HepG2 (cell line): ENCODE results near the gene STIMATE. TPM values are rescaled to one million over a fixed set of nuclear protein-coding genes. Genes with fewer than 3 reads are reported as not detected.

Experiments
- ATAC-seq: fragments of 200-7000 bp; cut with Tn5 transposase; 3 replicates; pipeline ENCODE4 v1.9.1; 2020; ENCODE audit warnings: mild to moderate bottlenecking, moderate library complexity
- BruUV-seq: library from RNA; stranded (reverse); fragments of 400-500 nt; replicated peaks from 2 replicates; lab custom pipeline; 2021; lab: Mats Ljungman, UMichigan
- CTCF ChIA-PET: fragments of 300-600 bp; formaldehyde crosslinking; extraction: SDS; loops from one replicate; lab custom pipeline; 2021; ENCODE audit warnings: low total read pairs, inconsistent platforms, low intra/inter-chr PET ratio; lab: Yijun Ruan, JAX
- POLR2A ChIA-PET: fragments of 350-600 bp; sonication (Branson Sonifier 250); formaldehyde crosslinking; loops from one replicate; lab custom pipeline; 2020; ENCODE audit warnings: antibody characterized with exemption, inconsistent platforms; lab: Yijun Ruan, JAX
- DNase-seq: peaks from one replicate; pipeline ENCODE4 v3.0.0-alpha.2; 2015; ENCODE audit warnings: low spot score
- FAIRE-seq: peaks from 3 replicates; lab custom pipeline; 2011; peaks lifted over from hg19 to GRCh38; lab: Jason Lieb, UNC
- H2AFZ ChIP-seq: one replicate; pipeline ENCODE4 v1.6.1; 2011; ENCODE audit warnings: low read length, inconsistent platforms
- H3K27ac ChIP-seq: fragments of 300-600 bp; 3 replicates; pipeline ENCODE4 v1.8.0; 2011; ENCODE audit warnings: mixed run types, mild to moderate bottlenecking, mixed read lengths, low read length, inconsistent platforms; ENCODE audit not compliant: insufficient read depth; ENCODE audit errors: extremely low read length
- H3K27me3 ChIP-seq, 2 experiments: fragments of 200-600 bp in 1 of 2; 2 replicates in 1 of 2; 3 replicates in 1 of 2; pipeline versions ENCODE4 v1.6.0 to v1.8.0; 2011; ENCODE audit warnings: low read length in 2 of 2, mild to moderate bottlenecking in 2 of 2, moderate library complexity in 2 of 2, inconsistent platforms in 1 of 2; ENCODE audit not compliant: insufficient read depth in 2 of 2, control insufficient read depth in 1 of 2
- H3K36me3 ChIP-seq, 2 experiments: fragments of 200-600 bp in 1 of 2; replicated peaks in 1 of 2; 2 replicates in 1 of 2; 3 replicates in 1 of 2; pipeline versions ENCODE4 v1.5.1 to v1.8.0; 2011; ENCODE audit warnings: low read length in 2 of 2, inconsistent platforms in 1 of 2; ENCODE audit not compliant: insufficient read depth in 2 of 2, control insufficient read depth in 1 of 2
- H3K4me1 ChIP-seq: 2 replicates; pipeline ENCODE4 v1.5.1; 2012; ENCODE audit warnings: low read length, inconsistent platforms; ENCODE audit not compliant: insufficient read depth
- H3K4me2 ChIP-seq: 2 replicates; pipeline ENCODE4 v1.6.0; 2011; ENCODE audit warnings: low read depth, low read length, inconsistent platforms
- H3K4me3 ChIP-seq, 3 experiments: fragments of 200-600 bp in 1 of 3; sonication (generic), shearing (Covaris generic) in 1 of 3; replicated peaks in 1 of 3; 2 replicates each; pipeline ENCODE4 v1.5.1; 2011 to 2016; ENCODE audit warnings: low read length in 3 of 3, inconsistent platforms in 2 of 3, low read depth in 2 of 3, mild to moderate bottlenecking in 2 of 3, control low read depth in 1 of 3, mixed read lengths in 1 of 3; ENCODE audit not compliant: insufficient read depth in 1 of 3
- H3K79me2 ChIP-seq: one replicate; pipeline ENCODE4 v1.6.1; 2011; ENCODE audit warnings: low read length, inconsistent platforms; ENCODE audit not compliant: insufficient read depth
- H3K9ac ChIP-seq: 2 replicates; pipeline ENCODE4 v1.6.0; 2011; ENCODE audit warnings: mild to moderate bottlenecking, low read depth, low read length, inconsistent platforms; ENCODE audit not compliant: insufficient read depth
- H3K9me3 ChIP-seq: 2 replicates; pipeline ENCODE4 v1.5.1; 2012; ENCODE audit warnings: mild to moderate bottlenecking, low read length
- H4K20me1 ChIP-seq: 2 replicates; pipeline ENCODE4 v1.6.0; 2011; ENCODE audit warnings: inconsistent platforms, mild to moderate bottlenecking, low read length, moderate library complexity; ENCODE audit not compliant: insufficient read depth
- ATF1 ChIP-seq: IDR thresholded peaks from 2 replicates; pipeline ENCODE4 v1.6.1; 2016; ENCODE audit warnings: mild to moderate bottlenecking, control low read depth
- ATF7 ChIP-seq, 2 experiments: fragments of 450-650 bp in 1 of 2; sonication (generic) in 1 of 2; formaldehyde crosslinking in 1 of 2; IDR thresholded peaks; 2 replicates each; pipeline versions ENCODE4 v1.4.0 to v1.6.1; 2016 to 2020; ENCODE audit warnings: antibody characterized with exemption in 1 of 2, mild to moderate bottlenecking in 1 of 2, missing genetic modification reagents in 1 of 2
- BORCS8-MEF2B ChIP-seq: sonication (generic); formaldehyde crosslinking; IDR thresholded peaks from 2 replicates; pipeline ENCODE4 v1.8.0; 2022; ENCODE audit warnings: mild to moderate bottlenecking, missing genetic modification reagents
- FLYWCH1 ChIP-seq: sonication (generic); formaldehyde crosslinking; IDR thresholded peaks from 2 replicates; pipeline ENCODE4 v1.8.1; 2023; ENCODE audit warnings: mild to moderate bottlenecking, missing genetic modification reagents
- KDM1A ChIP-seq: IDR thresholded peaks from 2 replicates; pipeline ENCODE4 v1.6.1; 2016; ENCODE audit warnings: missing compliant biosample characterization
- RBM39 ChIP-seq: fragments of 200-400 bp; formaldehyde crosslinking; IDR thresholded peaks from one replicate; pipeline ENCODE4 v1.6.1; 2018; ENCODE audit warnings: antibody characterized with exemption, mild to moderate bottlenecking, low read depth, low read length; ENCODE audit not compliant: poor library complexity, severe bottlenecking
- SALL2 ChIP-seq: sonication (generic); formaldehyde crosslinking; IDR thresholded peaks from 2 replicates; pipeline ENCODE4 v1.8.1; 2023; ENCODE audit warnings: mild to moderate bottlenecking, missing genetic modification reagents, inconsistent platforms
- TAF15 ChIP-seq: fragments of 200-400 bp; formaldehyde crosslinking; IDR thresholded peaks from one replicate; pipeline ENCODE4 v1.6.1; 2018; ENCODE audit warnings: mild to moderate bottlenecking, low read depth, low read length; ENCODE audit not compliant: poor library complexity, severe bottlenecking
- U2AF2 ChIP-seq: fragments of 200-400 bp; formaldehyde crosslinking; IDR thresholded peaks from 2 replicates; pipeline ENCODE4 v1.6.1; 2017; ENCODE audit warnings: low read depth, mild to moderate bottlenecking, low read length
- ZMYM3 ChIP-seq: sonication (generic); formaldehyde crosslinking; IDR thresholded peaks from 2 replicates; pipeline ENCODE4 v1.5.1; 2020; ENCODE audit warnings: mild to moderate bottlenecking, missing genetic modification reagents
- ZNF773 ChIP-seq: sonication (generic); formaldehyde crosslinking; IDR thresholded peaks from 2 replicates; pipeline ENCODE4 v1.4.0; 2020; ENCODE audit warnings: missing genetic modification reagents, borderline replicate concordance
- ZNF83 ChIP-seq: sonication (generic); formaldehyde crosslinking; IDR thresholded peaks from 2 replicates; pipeline ENCODE4 v1.4.0; 2020; ENCODE audit warnings: missing genetic modification reagents, mild to moderate bottlenecking, borderline replicate concordance
- WGBS: methylation state at CpG from one replicate; pipeline ENCODE4 v1.1.6; 2017; ENCODE audit warnings: low lambda C conversion rate; 5-methylcytosine and 5-hydroxymethylcytosine counted together
- in situ Hi-C: cut with HindIII; loops from 2 replicates; pipeline ENCODE4 v1.10.0; 2017; ENCODE audit warnings: low pct_unique_long_range_greater_than_20kb; ENCODE audit not compliant: extremely low pct_ligation_motif_present
- intact Hi-C: fragments of 100-400 bp; cut with micrococcal nuclease; formaldehyde crosslinking; loops from one replicate; pipeline ENCODE4 v1.10.0; 2022; ENCODE audit not compliant: unreplicated experiment
- polyA plus RNA-seq, 8 experiments: library from polyadenylated mRNA; depleted of rRNA in 3 of 8; stranded (reverse) in 7 of 8; unstranded in 1 of 8; fragments of >200 nt; fragmentation: Illumina TruSeq in 4 of 8; extraction: Trizol in 4 of 8; gene quantifications; 2 replicates each; pipeline versions ENCODE4 v1.2.1 to v1.2.3, GENCODE V29; 2011 to 2016; ENCODE audit warnings: low read depth in 4 of 8, missing spikeins in 1 of 8, mixed read lengths in 1 of 8; ENCODE audit not compliant: insufficient read depth in 1 of 8
- total RNA-seq, 5 experiments: library from RNA; depleted of rRNA; stranded (reverse); fragments of >200 nt; fragmentation: Illumina TruSeq; extraction: Trizol; gene quantifications; 2 replicates each; pipeline ENCODE4 v1.2.3, GENCODE V29; 2016; ENCODE audit warnings: low read depth in 1 of 5
- TF ChIP-seq, protein P1 (sequence below): sonication (generic); formaldehyde crosslinking; IDR thresholded peaks from 2 replicates; pipeline ENCODE4 v1.8.1; 2023; ENCODE audit warnings: mild to moderate bottlenecking, missing genetic modification reagents
- TF ChIP-seq, protein P2 (sequence below): IDR thresholded peaks from 2 replicates; pipeline ENCODE4 v1.6.1; 2012; ENCODE audit warnings: low read depth, low read length, improper control_type of control experiment

Gene STIMATE
- total and polyA plus RNA-seq, 2 of the 13 experiments (the other 11 are each of a cell fraction or from before 2014, with no cell fraction given): 5.7 to 11.7 TPM

DNA sequence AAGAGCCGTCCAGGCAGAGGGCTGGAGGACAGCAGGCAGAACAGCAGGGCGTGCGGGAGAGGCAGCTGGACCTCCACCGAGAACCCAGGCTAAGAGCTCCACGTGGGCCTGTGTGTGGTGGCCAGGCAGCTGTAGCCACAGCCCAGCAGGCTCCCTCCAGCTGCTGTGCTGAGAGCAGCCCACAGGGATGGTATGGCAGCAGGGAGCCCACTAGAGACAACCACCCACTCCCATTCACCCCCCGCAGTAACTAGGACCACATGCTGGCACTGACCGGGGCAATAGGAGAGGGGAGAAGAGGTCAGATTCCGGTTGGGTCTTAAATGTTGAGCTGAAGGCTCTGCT, 37.0 kb downstream of the STIMATE start:
- POLR2A ChIA-PET: no interaction called here
- ATAC-seq: no peak; the same call in 2 of the 3 replicates
- H3K4me1 ChIP-seq: no peaks in the 10 kb centered on the region

DNA sequence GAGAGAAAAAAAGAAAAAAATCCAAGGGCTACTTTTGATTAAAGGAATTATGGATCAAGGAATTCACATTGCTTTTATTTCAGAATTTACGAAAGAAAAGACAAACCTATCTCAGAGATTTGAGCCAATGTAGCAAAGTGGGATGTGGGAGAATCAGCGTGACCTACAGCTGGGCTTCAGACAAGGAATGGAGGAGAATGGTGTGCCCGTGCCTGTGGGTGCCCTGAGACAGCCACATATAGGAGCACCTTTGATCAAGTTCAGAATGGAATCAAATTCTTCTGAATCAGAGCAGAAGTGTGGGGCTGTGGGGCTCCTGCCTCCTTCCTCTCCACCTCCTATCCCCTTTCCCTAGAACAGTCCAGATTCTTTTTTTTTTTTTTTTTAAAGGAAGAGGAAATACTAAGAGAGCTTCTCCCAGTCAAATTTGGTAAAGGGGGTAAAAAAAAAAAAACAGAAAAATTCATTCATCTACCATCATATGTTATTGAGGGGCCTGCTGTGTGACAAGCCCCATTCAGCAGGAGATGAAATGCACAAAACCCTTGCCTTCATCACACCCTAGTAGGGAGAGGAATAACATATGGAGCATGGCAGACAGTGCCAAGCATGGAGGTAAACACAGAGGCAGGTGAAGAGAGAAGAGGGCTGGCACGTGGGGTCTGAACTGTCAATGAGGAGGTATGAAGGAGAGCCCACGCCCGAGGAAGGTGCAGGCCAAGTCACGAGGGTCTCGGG, 37.5 kb downstream of the STIMATE start:
- TF ChIP-seq, protein P1, sequence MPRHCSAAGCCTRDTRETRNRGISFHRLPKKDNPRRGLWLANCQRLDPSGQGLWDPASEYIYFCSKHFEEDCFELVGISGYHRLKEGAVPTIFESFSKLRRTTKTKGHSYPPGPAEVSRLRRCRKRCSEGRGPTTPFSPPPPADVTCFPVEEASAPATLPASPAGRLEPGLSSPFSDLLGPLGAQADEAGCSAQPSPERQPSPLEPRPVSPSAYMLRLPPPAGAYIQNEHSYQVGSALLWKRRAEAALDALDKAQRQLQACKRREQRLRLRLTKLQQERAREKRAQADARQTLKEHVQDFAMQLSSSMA: no peak
- no peak for TF ChIP-seq ZNF773 (CRISPR knock-in tag)
- no peak for TF ChIP-seq TAF15
- TF ChIP-seq FLYWCH1: no peak
- no peak for TF ChIP-seq ATF1 (CRISPR knock-in tag)
- TF ChIP-seq, protein P2, sequence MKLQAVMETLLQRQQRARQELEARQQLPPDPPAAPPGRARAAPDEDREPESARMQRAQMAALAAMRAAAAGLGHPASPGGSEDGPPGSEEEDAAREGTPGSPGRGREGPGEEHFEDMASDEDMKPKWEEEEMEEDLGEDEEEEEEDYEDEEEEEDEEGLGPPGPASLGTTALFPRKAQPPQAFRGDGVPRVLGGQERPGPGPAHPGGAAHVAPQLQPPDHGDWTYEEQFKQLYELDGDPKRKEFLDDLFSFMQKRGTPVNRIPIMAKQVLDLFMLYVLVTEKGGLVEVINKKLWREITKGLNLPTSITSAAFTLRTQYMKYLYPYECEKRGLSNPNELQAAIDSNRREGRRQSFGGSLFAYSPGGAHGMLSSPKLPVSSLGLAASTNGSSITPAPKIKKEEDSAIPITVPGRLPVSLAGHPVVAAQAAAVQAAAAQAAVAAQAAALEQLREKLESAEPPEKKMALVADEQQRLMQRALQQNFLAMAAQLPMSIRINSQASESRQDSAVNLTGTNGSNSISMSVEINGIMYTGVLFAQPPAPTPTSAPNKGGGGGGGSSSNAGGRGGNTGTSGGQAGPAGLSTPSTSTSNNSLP: no peak
- no peak for TF ChIP-seq U2AF2
- TF ChIP-seq ZMYM3 (CRISPR knock-in tag): no peak
- no peak for TF ChIP-seq SALL2 (CRISPR knock-in tag)
- TF ChIP-seq, all 625 proteins: peak for 0
- 94% methylated on average over 8 of the region's 8 CpGs for whole genome bisulfite sequencing
- Histone ChIP-seq H3K4me2 (no peak overlapping the region), H3K27ac (no peak overlapping the region), H3K79me2 (no peaks in the 10 kb centered on the region), H3K9me3 (no peaks in the 10 kb centered on the region), H3K4me3 (no peak overlapping the region), H4K20me1 (no peaks in the 10 kb centered on the region), H3K36me3 (no peaks in the 10 kb centered on the region), H2AFZ (no peak overlapping the region), H3K27me3 (no peaks in the 10 kb centered on the region), H3K4me1 (no peaks in the 10 kb centered on the region), H3K9ac (no peak overlapping the region)
- in situ Hi-C loops (loop anchor here (10.0 kb wide), 1 partner anchor 75 kb away; no protein-coding TSS in a partner anchor), intact Hi-C loops (no loop called here)
- BruUV-seq: no TSS peak
- FAIRE-seq: no peak
- ChIA-PET POLR2A (no interaction called here), CTCF (no interaction called here)
- DNase-seq: no peak
- ATAC-seq: no peak

More for the DNA sequence above, 37.0 kb downstream of the STIMATE start:
- Histone ChIP-seq H3K79me2 (no peaks in the 10 kb centered on the region), H3K4me2 (no peak overlapping the region), H3K9ac (no peak overlapping the region), H3K4me3 (no peak overlapping the region), H2AFZ (no peak overlapping the region), H3K9me3 (no peaks in the 10 kb centered on the region), H3K27ac (no peak overlapping the region), H4K20me1 (no peaks in the 10 kb centered on the region), H3K27me3 (no peaks in the 10 kb centered on the region), H3K36me3 (no peaks in the 10 kb centered on the region)
- FAIRE-seq: no peak
- intact Hi-C loops (no loop called here), in situ Hi-C loops (no loop called here)
- BruUV-seq: no TSS peak
- TF ChIP-seq KDM1A (CRISPR knock-in tag) (no peak), ZNF83 (CRISPR knock-in tag) (no peak), RBM39 (no peak), ATF7 (IDR thresholded peaks at IDR 0.05) (no peak), ATF7 (CRISPR knock-in tag; IDR thresholded peaks at IDR 0.05) (no peak), BORCS8-MEF2B (no peak)
- WGBS: 96% methylated on average over 4 of the region's 8 CpGs
- CTCF ChIA-PET: no interaction called here
- DNase-seq: no peak
